Stimulated activated CD4-positive, alpha-beta T cell treated with anti-CD3 and anti-CD28 coated beads, TNF-alpha, amount 100 ng/mL, for 1 hour (primary cell): Measurements from ENCODE around the gene LSM12.
"Not testable (repeated sequence)": the region's sequence is repeated elsewhere in the genome, so short reads cannot be mapped to it uniquely, and the experiment has no call there.

Source experiments
- DNase-seq, 3 donors: peaks; one replicate each; pipeline ENCODE4 v3.0.0-alpha.2; 2020; ENCODE audit warnings: low read depth in 3 of 3, low spot score in 1 of 3

The LSM12 gene

DNA sequence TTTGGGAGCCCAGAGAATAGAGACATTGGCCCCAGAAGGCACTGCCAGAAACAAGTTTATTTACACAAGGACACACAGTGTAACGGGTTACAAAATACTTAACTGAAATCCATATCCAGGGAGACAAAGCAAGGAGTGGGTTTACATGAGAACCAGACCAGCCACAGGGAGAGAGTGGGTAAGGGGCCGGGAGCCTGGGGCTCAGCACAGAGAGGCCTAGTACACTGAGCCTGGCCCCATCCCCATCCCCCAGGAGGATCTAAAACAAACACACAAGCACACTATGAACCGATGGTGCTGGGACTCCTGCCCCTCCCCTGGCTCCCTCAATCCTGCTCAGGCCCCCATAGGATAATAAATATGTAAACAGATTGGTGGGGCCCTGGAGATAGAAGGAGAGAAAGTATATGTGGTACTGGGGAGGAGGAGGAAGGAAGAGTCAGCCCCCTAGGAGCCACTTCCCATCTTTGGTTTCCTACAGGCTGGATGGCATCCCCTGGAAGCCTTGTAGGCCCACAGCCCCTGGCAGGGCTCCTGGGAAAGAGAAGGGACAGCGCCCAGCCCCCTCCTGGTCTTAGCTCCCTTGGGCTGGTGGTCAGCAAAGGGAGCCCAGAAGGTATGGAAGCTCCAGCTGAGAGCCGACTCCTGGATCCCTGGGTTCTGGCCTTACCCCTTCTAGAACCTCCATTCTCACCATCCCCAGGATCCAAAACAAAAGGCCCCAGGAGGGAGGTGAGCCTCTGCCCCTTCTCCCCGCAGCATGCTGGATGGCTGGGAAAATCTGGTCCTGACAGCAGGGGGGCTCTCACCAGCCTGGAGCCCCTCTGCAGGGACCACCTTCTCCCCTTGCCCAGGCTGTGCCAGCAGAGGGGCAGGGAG is 10.5 kb upstream of the LSM12 start:
- DNase-seq: no peak

- DNase-seq: no peak
Measured at GRCh38 chr17:44075598-44076293, 9.3 kb upstream of the LSM12 start.

DNA sequence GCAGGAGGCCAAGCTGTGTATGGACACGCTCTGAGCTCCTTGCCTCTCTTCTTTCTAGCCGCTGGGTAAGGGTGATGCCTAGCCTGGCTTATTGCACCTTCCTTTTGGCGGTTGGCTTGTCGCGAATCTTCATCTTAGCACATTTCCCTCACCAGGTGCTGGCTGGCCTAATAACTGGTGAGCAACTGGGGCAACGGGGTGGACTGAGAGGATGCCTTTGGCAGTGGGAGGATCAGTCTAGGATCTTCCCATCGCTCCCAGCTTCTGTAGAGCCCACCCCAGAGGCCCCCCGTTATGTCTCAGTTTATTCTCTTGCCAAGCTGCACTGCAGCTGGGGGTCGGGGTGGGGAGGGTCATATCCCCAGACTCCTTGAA is 8.4 kb upstream of the LSM12 start:
- no peak for DNase-seq

DNA sequence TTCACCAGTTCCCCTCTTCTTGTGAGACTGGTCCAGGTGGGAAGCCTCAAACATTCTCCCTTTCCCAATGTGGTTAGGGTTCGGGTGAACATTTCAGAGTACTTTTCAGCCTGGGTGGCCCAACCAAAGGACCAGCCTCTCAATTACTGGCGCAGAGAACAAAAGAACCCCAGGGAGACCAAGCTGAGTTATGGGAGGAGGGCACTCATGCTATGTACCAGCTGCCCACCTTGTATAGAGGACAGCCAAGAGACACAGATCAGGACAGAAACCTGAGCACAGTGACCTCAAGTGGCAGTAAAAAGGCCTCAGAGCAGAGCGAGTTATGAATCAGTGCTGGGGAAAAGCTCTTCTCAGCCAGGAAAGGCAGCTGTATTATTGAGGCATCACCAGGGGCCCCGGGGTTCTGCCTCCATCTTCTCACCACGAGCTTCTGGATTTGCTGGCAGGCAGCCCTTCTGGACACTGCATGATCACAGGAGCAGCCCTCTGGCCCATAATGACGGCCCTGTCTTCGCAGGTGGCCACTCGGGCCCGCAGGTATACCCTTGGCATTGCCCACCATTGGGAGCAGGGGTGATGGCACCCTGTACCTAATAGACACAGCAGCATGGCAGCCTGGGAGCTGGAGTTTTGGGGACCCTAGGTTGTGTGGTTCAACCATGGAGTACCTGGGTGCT is 7.9 kb upstream of the LSM12 start:
- no peak for DNase-seq

DNA sequence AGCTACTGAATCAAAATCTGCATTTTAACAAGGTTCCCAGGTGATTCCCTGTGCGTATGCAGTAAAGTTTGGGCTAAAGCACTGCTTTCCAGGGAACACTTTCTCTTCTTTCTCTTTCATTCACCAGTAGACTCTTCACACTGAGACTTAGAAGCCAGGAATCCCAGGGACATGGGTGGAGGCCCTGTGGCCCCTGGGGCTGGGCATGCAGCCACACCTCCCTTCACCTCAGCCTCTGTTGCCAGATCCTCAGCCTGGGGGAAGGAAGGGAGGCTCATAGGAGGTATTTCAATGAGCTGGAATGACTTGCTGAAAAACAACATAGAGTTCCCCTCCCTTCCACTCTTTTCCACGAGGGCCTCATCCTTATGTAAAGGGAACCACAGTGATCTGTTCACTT is 5.3 kb upstream of the LSM12 start:
- DNase-seq: no peak

DNA sequence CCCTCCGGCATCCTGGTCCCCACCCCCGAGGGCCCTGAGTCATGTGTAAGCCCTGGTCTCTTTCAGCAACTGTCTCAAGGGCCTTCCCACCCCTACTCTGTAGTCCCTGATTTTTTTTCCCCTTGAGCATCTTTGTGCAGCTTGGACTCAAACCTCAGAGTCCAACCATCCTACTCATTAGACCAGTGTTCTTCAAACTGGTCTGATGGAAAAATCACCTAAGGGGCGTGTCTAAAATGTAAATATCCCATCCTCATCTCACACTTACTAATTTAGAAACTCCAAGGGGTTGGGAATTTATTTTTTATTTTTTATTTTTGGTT is 4.7 kb upstream of the LSM12 start:
- peak in 2 of 3 donors; percentile 17 to 47 for DNase-seq

DNA sequence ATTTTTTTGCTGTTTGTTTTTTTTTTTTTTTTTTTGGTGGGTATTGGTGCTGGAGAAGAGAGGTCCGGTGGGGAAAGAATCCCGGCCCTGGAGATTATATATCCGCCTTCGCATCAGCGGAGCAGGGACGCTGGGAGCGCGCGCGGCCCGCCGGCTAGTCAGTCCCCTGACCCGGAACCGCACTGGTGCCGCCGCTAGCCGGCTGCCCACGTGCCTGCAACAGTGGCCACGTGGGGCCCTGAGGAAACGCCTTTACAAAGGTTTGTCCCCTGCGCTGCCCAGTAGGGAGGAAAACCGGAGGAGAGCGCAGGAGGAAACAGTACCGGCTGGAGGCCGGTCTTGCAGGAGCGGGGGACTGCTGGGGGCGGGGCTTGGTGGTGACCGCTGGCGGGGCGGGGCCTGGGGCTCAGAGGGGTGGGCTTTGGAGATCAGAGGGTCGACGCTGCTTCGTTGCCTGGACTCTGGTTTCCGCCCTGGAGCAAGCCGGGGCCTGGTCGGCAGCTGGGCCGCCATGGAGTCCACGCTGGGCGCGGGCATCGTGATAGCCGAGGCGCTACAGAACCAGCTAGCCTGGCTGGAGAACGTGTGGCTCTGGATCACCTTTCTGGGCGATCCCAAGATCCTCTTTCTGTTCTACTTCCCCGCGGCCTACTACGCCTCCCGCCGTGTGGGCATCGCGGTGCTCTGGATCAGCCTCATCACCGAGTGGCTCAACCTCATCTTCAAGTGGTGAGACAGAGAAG is 4.2 kb upstream of the LSM12 start, which contains the start of gene G6PC3:
TSS of gene G6PC3 (plus strand) at position 281 of the 743 bp plus-strand sequence. CDS start at position 512, 231 bp downstream.
- peak in 2 of 3 donors; percentile 29 to 69 for DNase-seq

GRCh38 chr17:44069974-44070454 is 3.5 kb upstream of the LSM12 start:
- no peak for DNase-seq

DNA sequence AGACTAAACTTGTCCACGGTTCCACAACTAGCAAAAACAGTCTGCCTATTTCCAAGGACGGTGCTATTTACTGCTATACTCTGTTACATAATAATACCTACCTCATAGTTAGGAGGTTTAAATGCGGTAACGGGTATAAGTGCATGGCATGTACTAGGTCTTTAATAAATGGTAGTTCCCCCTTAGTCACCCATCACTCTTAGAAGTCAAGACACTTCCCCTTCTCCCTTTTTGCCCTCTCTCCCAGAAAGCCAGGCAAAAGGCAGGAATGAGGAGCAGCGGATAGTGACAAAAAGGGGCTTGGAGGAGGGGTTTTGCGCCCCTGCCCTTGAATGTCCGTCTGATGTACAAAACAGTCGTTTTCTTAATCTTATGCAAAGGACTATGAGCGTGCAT is 1.1 kb upstream of the LSM12 start:
- DNase-seq: no peak

DNA sequence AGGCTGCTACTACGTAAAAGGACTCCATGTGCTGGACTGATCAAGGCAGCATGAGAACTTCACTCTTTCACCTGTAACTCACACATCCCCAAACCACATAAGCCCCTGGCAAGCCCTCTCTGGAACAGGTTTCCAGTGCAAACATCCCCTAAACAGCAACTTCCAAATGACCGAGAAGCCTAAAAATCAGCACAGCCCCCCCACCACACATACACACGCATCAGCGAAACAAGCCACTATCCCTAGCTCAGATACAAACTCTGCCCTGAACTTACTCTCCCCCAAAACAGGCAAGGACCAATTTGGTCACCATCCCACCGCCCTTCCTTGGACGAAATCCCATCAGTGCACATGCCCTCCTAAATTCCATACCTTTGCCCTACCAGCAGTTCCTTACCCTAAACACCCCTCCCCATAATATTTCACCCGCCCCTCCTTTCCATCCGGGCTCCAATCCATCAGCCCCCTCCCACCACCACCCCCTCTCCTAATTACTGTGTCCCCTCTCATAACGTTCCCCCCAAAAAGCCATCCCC is 735 bp downstream of the LSM12 start:
- no peak for DNase-seq

DNA sequence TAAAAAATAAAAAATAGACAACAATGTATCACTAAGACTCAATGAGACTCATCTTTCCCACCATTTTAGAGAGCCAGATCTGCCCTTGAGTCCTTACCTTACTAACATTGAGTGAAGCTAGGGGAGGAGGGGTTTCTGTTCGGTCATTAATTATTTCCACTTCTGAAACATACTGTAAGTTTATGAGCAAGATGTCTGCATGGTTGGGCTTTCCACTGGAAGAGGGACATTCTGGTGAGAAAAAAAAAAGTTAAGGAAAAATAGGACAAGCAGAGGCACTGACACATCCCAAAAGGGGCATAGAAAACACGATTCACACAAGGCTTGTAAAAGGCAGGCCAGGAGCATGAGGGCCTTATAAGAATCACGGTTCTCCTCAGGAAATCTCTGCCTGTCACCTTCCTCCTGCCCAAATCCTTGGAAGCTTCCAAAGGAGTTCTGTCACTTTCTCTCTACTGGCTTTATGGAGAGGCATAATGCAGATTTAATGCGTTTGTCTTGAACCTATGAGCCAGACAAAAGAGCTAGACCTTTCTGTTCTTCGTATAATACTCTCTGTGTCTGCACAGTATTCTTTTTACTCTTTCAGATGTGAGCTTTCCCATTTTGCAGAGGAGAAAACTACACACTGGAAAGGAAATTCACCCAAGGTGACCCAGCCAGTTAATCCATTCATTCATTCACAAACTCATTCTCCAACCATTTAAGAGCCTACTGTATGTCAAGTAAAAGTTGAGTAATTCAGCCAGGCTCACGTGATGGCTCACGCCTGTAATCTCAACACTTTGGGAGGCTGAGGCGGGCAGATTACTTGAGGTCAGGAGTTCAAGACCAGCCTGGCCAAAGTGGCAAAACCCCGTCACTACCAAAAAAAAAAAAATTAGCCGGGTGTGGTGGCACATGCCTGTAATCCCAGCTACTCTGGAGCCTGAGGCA is 2.5 kb downstream of the LSM12 start:
- no peak for DNase-seq

GRCh38 chr17:44062871-44063270 is 3.6 kb downstream of the LSM12 start:
- DNase-seq: no peak

- no peak for DNase-seq
Measured at GRCh38 chr17:44061446-44061845, 5.0 kb downstream of the LSM12 start.

DNA sequence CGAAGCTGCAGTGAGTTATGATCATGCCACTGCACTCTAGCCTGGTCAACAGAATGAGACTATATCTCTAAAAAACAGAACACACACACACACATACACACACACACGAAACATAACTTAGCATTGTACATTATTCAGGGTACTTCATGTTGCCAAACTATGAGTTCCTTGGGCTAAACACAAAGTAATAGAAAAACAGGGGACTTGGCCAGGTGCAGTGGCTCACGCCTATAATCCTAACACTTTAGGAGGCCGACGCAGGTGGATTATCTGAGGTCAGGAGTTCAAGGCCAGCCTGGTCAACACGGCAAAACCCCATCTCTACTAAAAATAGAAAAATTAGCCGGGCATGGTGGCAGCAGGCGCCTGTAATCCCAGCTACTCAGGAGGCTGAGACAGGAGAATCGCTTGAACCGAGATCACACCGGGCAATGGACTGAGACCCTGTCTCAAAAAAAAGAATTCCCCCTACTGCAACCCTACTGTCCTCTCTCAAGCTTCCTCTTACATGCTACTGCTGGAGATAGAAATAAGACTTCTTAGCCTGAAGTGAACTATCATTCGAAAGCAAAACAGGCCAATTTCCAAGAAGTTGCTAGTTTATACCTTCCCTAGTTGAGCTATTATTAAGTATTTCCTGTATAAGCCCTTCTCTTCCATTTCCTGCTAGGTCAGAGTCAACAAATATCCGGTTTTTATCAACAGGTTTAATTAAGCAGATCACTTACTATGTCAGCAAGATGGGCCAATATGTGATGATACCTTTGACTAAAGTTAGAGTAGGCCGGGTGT is 7.2 kb downstream of the LSM12 start:
- no peak for DNase-seq

- no peak for DNase-seq
Measured at GRCh38 chr17:44053125-44053872, 13.2 kb downstream of the LSM12 start.

- no peak for DNase-seq
Measured at GRCh38 chr17:44049294-44050060, 17.0 kb downstream of the LSM12 start.

DNA sequence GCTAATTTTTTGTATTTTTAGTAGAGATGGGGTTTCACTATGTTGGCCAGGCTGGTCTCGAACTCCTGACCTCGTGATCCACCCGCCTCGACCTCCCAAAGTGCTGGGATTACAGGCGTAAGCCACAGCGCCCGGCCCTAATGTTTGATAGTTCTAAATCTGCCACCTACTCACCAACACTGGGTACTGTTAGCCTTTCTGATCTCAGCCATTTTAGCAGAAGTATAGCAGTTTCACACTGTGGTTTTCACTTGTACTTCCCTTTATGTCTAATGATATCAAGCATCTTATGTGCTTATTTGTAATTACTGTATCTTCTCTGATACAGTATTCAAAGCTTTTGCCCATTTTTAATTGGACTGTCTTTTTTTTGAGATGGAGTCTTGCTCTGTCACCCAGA is 19.6 kb downstream of the LSM12 start:
- DNase-seq: not testable (repeated sequence)

DNA sequence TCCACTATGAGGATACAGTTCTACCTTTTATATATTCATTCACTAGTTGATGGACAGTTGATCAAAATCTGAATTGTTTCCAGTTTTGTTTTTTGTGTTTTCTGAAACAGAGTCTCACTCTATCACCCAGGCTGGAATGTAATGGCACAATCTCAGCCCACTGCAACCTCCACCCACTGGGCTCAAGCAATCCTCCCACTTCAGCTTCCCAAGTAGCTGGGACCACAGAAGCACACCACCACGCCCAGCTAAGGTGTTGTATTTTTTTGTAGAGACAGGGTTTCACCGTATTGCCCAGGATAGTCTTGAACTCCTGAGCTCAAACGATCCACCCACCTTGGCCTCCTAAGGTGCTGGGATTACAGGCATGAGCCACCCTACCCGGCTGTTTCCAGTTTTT is 21.0 kb downstream of the LSM12 start:
- no peak for DNase-seq
